Measurements from ENCODE around the gene NOTUM.

GRCh38 chr17:81950501-81950900 is 10.5 kb downstream of the NOTUM start:
- TF ChIP-seq CTCF (IDR thresholded peaks at IDR 0.05) (no peak), POLR2A (IDR thresholded peaks at IDR 0.05) (no peak)

Data from upper lobe of left lung (tissue), 4 donors.